A549 (cell line): ENCODE data around the gene ISCU. TPM values are rescaled to one million over a fixed set of nuclear protein-coding genes. Genes with fewer than 3 reads are reported as not detected.

Source experiments
- ATAC-seq, 2 experiments: fragments of 200-7000 bp in 1 of 2; fragments of >200 bp in 1 of 2; cut with Nextera tagmentation in 1 of 2; cut with Tn5 transposase in 1 of 2; 3 replicates each; pipeline versions ENCODE4 v1.8.0 to v1.9.1; 2018 to 2020; ENCODE audit warnings: mild to moderate bottlenecking in 1 of 2, moderate library complexity in 1 of 2
- CTCF ChIA-PET: fragments of 300-600 bp; sonication (Branson Sonifier 250); formaldehyde crosslinking; extraction: SDS; loops from one replicate; lab custom pipeline; 2021; ENCODE audit warnings: antibody characterized with exemption, inconsistent platforms; lab: Yijun Ruan, JAX
- POLR2A ChIA-PET: fragments of 350-600 bp; formaldehyde crosslinking; extraction: SDS; loops from one replicate; lab custom pipeline; 2021; ENCODE audit warnings: antibody characterized with exemption, inconsistent platforms; lab: Yijun Ruan, JAX
- DNase-seq, 2 experiments: peaks; one replicate each; pipeline versions ENCODE4 v3.0.0 to v3.0.0-alpha.2; 2011 to 2016; ENCODE audit warnings: low read depth in 1 of 2, low spot score in 1 of 2
- FAIRE-seq: peaks from 2 replicates; lab custom pipeline; 2011; peaks lifted over from hg19 to GRCh38; lab: Jason Lieb, UNC
- H3K27ac ChIP-seq, 2 experiments: fragments of >200 bp; sonication (Bioruptor Twin); formaldehyde crosslinking; 3 replicates each; pipeline ENCODE4 v1.5.1; 2016 to 2017
- H3K4me1 ChIP-seq: fragments of >200 bp; sonication (Bioruptor Twin); formaldehyde crosslinking; 3 replicates; pipeline ENCODE4 v1.6.1; 2016
- H3K4me2 ChIP-seq: fragments of >200 bp; sonication (Bioruptor Twin); formaldehyde crosslinking; 3 replicates; pipeline ENCODE4 v1.6.1; 2016
- H3K4me3 ChIP-seq: fragments of >200 bp; sonication (Bioruptor Twin); formaldehyde crosslinking; 3 replicates; pipeline ENCODE4 v1.5.1; 2016
- H3K9me3 ChIP-seq: fragments of >200 bp; sonication (Bioruptor Twin); formaldehyde crosslinking; 3 replicates; pipeline ENCODE4 v1.6.1; 2016
- BHLHE40 ChIP-seq: IDR thresholded peaks from 2 replicates; pipeline ENCODE4 v1.6.1; 2012; ENCODE audit warnings: low read depth, low read length, inconsistent platforms
- CBX8 ChIP-seq: fragments of 200-600 bp; sonication (generic); IDR thresholded peaks from 2 replicates; pipeline ENCODE4 v1.6.1; 2016
- CEBPB ChIP-seq, 2 experiments: fragments of >200 bp in 1 of 2; sonication (Bioruptor Twin) in 1 of 2; formaldehyde crosslinking in 1 of 2; IDR thresholded peaks; 2 replicates each; pipeline ENCODE4 v1.6.1; 2012 to 2016
- ESRRA ChIP-seq: fragments of 150-350 bp; IDR thresholded peaks from 2 replicates; pipeline ENCODE4 v1.6.1; 2014; ENCODE audit warnings: mild to moderate bottlenecking, low read length, borderline replicate concordance
- GATA3 ChIP-seq: IDR thresholded peaks from 2 replicates; pipeline ENCODE4 v1.6.1; 2012; ENCODE audit warnings: borderline replicate concordance
- HOXB13 ChIP-seq: fragments of 250-450 bp; sonication (Bioruptor Pico); IDR thresholded peaks from 2 replicates; pipeline ENCODE4 v1.5.0; 2020; ENCODE audit warnings: low read depth, mild to moderate bottlenecking, moderate library complexity
- JUN ChIP-seq, 2 experiments: fragments of >200 bp; sonication (Bioruptor Twin); formaldehyde crosslinking; IDR thresholded peaks; 2 replicates in 1 of 2; 3 replicates in 1 of 2; pipeline ENCODE4 v1.6.1; 2016 to 2017
- KDM5A ChIP-seq: fragments of 200-600 bp; sonication (generic); IDR thresholded peaks from 2 replicates; pipeline ENCODE4 v1.6.1; 2016; ENCODE audit warnings: antibody characterized with exemption, mild to moderate bottlenecking
- MAZ ChIP-seq: fragments of 150-350 bp; IDR thresholded peaks from 2 replicates; pipeline ENCODE4 v1.6.1; 2014; ENCODE audit warnings: antibody characterized with exemption, low read depth, low read length, borderline replicate concordance
- NFE2L2 ChIP-seq: fragments of 150-350 bp; conservative IDR thresholded peaks from 2 replicates; pipeline ENCODE4 v1.6.1; 2014; ENCODE audit warnings: low read length
- PHF8 ChIP-seq: fragments of 200-600 bp; sonication (generic); IDR thresholded peaks from 2 replicates; pipeline ENCODE4 v1.6.1; 2016; ENCODE audit warnings: low read depth, mild to moderate bottlenecking, antibody characterized with exemption, moderate library complexity, borderline replicate concordance
- POLR2A ChIP-seq: IDR thresholded peaks from 2 replicates; pipeline ENCODE4 v1.6.1; 2012; ENCODE audit warnings: mild to moderate bottlenecking, low read length
- TFCP2L1 ChIP-seq: fragments of 250-450 bp; sonication (Bioruptor Pico); IDR thresholded peaks from 2 replicates; pipeline ENCODE4 v1.5.0; 2021; ENCODE audit warnings: mild to moderate bottlenecking
- WGBS: methylation state at CpG from one replicate; pipeline ENCODE4 v1.1.6; 2017; ENCODE audit errors: missing lambda C conversion rate; 5-methylcytosine and 5-hydroxymethylcytosine counted together
- polyA minus RNA-seq: library from RNA; depleted of rRNA, polyadenylated mRNA; stranded (reverse); fragments of >200 nt; gene quantifications from 2 replicates; pipeline ENCODE4 v1.2.3, GENCODE V29; 2011; rRNA and poly(A)+ RNA removed
- polyA plus RNA-seq, 4 experiments: library from polyadenylated mRNA; depleted of rRNA in 3 of 4; stranded (reverse); fragments of >200 nt; fragmentation: RNase III in 1 of 4; extraction: RNeasy Plus Mini Kit Qiagen cat#74134 plus additional on column Dnase treatment in 1 of 4; gene quantifications; 2 replicates in 3 of 4; 3 replicates in 1 of 4; pipeline ENCODE4 v1.2.3, GENCODE V29; 2011 to 2017
- TF ChIP-seq, protein P1 (sequence below): IDR thresholded peaks from 2 replicates; pipeline ENCODE4 v1.6.1; 2012; ENCODE audit warnings: low read depth, borderline replicate concordance
- TF ChIP-seq, protein P2 (sequence below): fragments of 150-350 bp; IDR thresholded peaks from 2 replicates; pipeline ENCODE4 v1.6.1; 2014; ENCODE audit warnings: low read depth, mild to moderate bottlenecking, low read length
- TF ChIP-seq, protein P3 (sequence below): IDR thresholded peaks from 2 replicates; pipeline ENCODE4 v1.6.1; 2012
- TF ChIP-seq, protein P4 (sequence below): IDR thresholded peaks from 2 replicates; pipeline ENCODE4 v1.6.1; 2012
- TF ChIP-seq, protein P5 (sequence below): fragments of 250-450 bp; sonication (Bioruptor Pico); IDR thresholded peaks from 2 replicates; pipeline ENCODE4 v1.5.0; 2020; ENCODE audit warnings: low read depth, mild to moderate bottlenecking, moderate library complexity
- TF ChIP-seq, protein P6 (sequence below): fragments of >200 bp; sonication (Bioruptor Twin); formaldehyde crosslinking; IDR thresholded peaks from 3 replicates; pipeline ENCODE4 v1.6.1; 2016

Gene ISCU
- polyA plus RNA-seq (2011; rRNA removed) (174 and 177 TPM in 2 replicates), polyA plus RNA-seq (2017; fragmentation: RNase III; extraction: RNeasy Plus Mini Kit Qiagen cat#74134 plus additional on column Dnase treatment) (97.1 to 101 TPM (median 97.5 TPM) in 3 replicates), polyA minus RNA-seq (42.4 and 60.2 TPM in 2 replicates)
- 81.6 and 86.3 TPM in 2 replicates for polyA plus RNA-seq (2012; cell fraction: cytosol; rRNA removed)
- polyA plus RNA-seq (2012; cell fraction: nucleus; rRNA removed): 33.9 and 64.2 TPM in 2 replicates

DNA sequence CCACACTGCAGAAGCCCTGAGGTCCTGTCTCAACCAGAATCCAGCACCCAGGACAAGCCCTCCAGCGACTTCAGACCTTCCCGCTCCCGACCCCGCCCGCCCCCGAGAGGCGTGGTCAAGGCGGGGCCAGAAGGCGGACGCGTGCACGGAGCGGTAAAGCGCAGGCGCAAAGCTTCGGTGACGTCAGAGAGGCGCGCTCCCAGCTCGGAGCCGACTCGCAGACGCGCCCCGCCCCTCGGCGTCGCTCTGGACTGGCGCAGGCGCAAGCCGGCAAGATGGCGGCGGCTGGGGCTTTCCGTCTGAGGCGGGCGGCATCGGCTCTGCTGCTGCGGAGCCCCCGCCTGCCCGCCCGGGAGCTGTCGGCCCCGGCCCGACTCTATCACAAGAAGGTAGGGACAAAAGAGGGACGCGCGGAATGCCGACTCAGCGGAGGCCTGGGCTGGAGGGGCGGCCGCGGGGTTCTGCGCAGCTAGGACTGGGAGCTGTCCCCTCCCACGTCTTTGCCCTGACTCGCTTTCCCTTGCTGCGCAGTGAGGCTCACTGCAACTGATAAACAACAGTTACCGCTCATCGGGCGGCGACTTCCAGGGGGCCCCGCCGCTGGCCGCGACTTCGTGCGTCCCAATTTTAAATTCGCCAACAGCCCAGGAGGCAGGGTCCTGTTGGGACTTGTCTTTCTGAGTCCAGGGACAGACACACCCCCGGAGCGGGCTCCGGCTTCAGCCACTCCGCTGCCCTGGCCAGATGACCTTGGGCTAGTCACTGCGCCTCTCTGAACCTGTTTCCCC, at the start of gene ISCU:
TSS of gene ISCU (plus strand) at position 249 of the 788 bp plus-strand sequence. CDS start at position 276, 27 bp downstream.
- H3K4me3 ChIP-seq: peak within 1 kb of the TSS; percentile 82
- WGBS: 0% methylated on average over 38 of the region's 72 CpGs
- H3K4me2 ChIP-seq: peak within 1 kb of the TSS; percentile 89
- peak; percentile 93 to 99 for DNase-seq
- peak within 1 kb of the TSS; percentile 91 to 95 for H3K27ac ChIP-seq
- TF ChIP-seq HOXB13 (CRISPR knock-in tag): no peak
- TF ChIP-seq CBX8: no peak
- TF ChIP-seq JUN (IDR thresholded peaks at IDR 0.05): peak; percentile 49 to 85
- TF ChIP-seq, protein P1, sequence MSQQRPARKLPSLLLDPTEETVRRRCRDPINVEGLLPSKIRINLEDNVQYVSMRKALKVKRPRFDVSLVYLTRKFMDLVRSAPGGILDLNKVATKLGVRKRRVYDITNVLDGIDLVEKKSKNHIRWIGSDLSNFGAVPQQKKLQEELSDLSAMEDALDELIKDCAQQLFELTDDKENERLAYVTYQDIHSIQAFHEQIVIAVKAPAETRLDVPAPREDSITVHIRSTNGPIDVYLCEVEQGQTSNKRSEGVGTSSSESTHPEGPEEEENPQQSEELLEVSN: no peak
- TF ChIP-seq, protein P2, sequence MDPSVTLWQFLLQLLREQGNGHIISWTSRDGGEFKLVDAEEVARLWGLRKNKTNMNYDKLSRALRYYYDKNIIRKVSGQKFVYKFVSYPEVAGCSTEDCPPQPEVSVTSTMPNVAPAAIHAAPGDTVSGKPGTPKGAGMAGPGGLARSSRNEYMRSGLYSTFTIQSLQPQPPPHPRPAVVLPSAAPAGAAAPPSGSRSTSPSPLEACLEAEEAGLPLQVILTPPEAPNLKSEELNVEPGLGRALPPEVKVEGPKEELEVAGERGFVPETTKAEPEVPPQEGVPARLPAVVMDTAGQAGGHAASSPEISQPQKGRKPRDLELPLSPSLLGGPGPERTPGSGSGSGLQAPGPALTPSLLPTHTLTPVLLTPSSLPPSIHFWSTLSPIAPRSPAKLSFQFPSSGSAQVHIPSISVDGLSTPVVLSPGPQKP: no peak
- TF ChIP-seq, protein P3, sequence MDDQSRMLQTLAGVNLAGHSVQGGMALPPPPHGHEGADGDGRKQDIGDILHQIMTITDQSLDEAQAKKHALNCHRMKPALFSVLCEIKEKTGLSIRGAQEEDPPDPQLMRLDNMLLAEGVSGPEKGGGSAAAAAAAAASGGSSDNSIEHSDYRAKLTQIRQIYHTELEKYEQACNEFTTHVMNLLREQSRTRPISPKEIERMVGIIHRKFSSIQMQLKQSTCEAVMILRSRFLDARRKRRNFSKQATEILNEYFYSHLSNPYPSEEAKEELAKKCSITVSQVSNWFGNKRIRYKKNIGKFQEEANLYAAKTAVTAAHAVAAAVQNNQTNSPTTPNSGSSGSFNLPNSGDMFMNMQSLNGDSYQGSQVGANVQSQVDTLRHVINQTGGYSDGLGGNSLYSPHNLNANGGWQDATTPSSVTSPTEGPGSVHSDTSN: no peak; the same call in 1 of the 2 replicates
- no peak for TF ChIP-seq NFE2L2
- 0 out of 2 replicates have a peak, but pooled peaks have one; percentile 47 for TF ChIP-seq BHLHE40
- TF ChIP-seq, protein P4, sequence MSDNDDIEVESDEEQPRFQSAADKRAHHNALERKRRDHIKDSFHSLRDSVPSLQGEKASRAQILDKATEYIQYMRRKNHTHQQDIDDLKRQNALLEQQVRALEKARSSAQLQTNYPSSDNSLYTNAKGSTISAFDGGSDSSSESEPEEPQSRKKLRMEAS: peak; percentile 69
- TF ChIP-seq TFCP2L1 (CRISPR knock-in tag): no peak
- peak; percentile 97 for TF ChIP-seq POLR2A
- TF ChIP-seq ESRRA: no peak
- peak; percentile 99 for TF ChIP-seq PHF8
- no peak for TF ChIP-seq CEBPB (IDR thresholded peaks at IDR 0.05)
- TF ChIP-seq MAZ: 0 out of 2 replicates have a peak, but pooled peaks have one; percentile 64
- TF ChIP-seq, protein P5, sequence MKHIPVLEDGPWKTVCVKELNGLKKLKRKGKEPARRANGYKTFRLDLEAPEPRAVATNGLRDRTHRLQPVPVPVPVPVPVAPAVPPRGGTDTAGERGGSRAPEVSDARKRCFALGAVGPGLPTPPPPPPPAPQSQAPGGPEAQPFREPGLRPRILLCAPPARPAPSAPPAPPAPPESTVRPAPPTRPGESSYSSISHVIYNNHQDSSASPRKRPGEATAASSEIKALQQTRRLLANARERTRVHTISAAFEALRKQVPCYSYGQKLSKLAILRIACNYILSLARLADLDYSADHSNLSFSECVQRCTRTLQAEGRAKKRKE (CRISPR knock-in tag): no peak
- TF ChIP-seq, protein P6, sequence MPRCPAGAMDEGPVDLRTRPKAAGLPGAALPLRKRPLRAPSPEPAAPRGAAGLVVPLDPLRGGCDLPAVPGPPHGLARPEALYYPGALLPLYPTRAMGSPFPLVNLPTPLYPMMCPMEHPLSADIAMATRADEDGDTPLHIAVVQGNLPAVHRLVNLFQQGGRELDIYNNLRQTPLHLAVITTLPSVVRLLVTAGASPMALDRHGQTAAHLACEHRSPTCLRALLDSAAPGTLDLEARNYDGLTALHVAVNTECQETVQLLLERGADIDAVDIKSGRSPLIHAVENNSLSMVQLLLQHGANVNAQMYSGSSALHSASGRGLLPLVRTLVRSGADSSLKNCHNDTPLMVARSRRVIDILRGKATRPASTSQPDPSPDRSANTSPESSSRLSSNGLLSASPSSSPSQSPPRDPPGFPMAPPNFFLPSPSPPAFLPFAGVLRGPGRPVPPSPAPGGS: peak; percentile 47; the same call in 1 of the 3 replicates
- TF ChIP-seq KDM5A: peak; percentile 91
- TF ChIP-seq GATA3: 0 out of 2 replicates have a peak, but pooled peaks have one; percentile 10
- ATAC-seq: peak; percentile 72 to 87
- H3K9me3 ChIP-seq: no peaks in the 10 kb centered on the region
- no peak for FAIRE-seq
- ChIA-PET CTCF (interaction anchor here (0.8 to 22.8 kb wide), 9 partner anchors 26 to 534 kb away, joined by 3 to 533 read pairs (median 3); partner anchors contain the start of gene ALKBH2), POLR2A (interaction anchor here (0.6 to 1.9 kb wide), 11 partner anchors 8 to 866 kb away, joined by 3 to 11 read pairs (median 4); no protein-coding TSS in a partner anchor)
- peaks cover 37% of the 10 kb centered on the region for H3K4me1 ChIP-seq
